H1 (cell line): ENCODE results near the gene EVX2. TPM values are rescaled to one million over a fixed set of nuclear protein-coding genes. Genes with fewer than 3 reads are reported as not detected.
A peak's percentile ranks its signal among the peaks of the same experiment; 100 is the strongest.

ENCODE experiments used
- CTCF ChIA-PET: fragments of 300-600 bp; sonication (Branson Sonifier 250); formaldehyde crosslinking; loops from one replicate; lab custom pipeline; 2021; ENCODE audit not compliant: partially characterized antibody; lab: Charles Lee
- POLR2A ChIA-PET: fragments of 300-600 bp; sonication (Branson Sonifier 250); formaldehyde crosslinking; loops from one replicate; lab custom pipeline; 2021; ENCODE audit warnings: inconsistent platforms; ENCODE audit not compliant: partially characterized antibody; lab: Charles Lee
- DNase-seq, 2 experiments: peaks; one replicate each; pipeline versions ENCODE4 v3.0.0 to v3.0.0-alpha.2; 2010 to 2022; ENCODE audit warnings: low spot score in 2 of 2, low read depth in 1 of 2, mixed read lengths in 1 of 2
- FAIRE-seq: peaks from 2 replicates; lab custom pipeline; 2011; peaks lifted over from hg19 to GRCh38; lab: Jason Lieb, UNC
- H2AFZ ChIP-seq: 2 replicates; pipeline ENCODE4 v1.8.1; 2012; ENCODE audit warnings: low read length, inconsistent platforms
- H2AK5ac ChIP-seq: 2 replicates; pipeline ENCODE4 v1.6.1; 2013; ENCODE audit warnings: low read depth, low read length
- H2BK120ac ChIP-seq: replicated peaks from 2 replicates; pipeline ENCODE3; 2013; ENCODE audit warnings: low read depth, low read length, inconsistent platforms
- H2BK12ac ChIP-seq: 2 replicates; pipeline ENCODE4 v1.6.1; 2013; ENCODE audit warnings: low read depth, low read length
- H2BK15ac ChIP-seq: 2 replicates; pipeline ENCODE4 v1.6.1; 2013; ENCODE audit warnings: low read length
- H2BK20ac ChIP-seq: 2 replicates; pipeline ENCODE4 v1.6.1; 2013; ENCODE audit warnings: low read length
- H2BK5ac ChIP-seq: 2 replicates; pipeline ENCODE4 v1.6.1; 2013; ENCODE audit warnings: low read depth, low read length
- H3K14ac ChIP-seq: 2 replicates; pipeline ENCODE4 v1.6.1; 2013; ENCODE audit warnings: inconsistent platforms; ENCODE audit not compliant: insufficient read length
- H3K18ac ChIP-seq: 2 replicates; pipeline ENCODE4 v1.6.1; 2013; ENCODE audit warnings: low read length; ENCODE audit errors: extremely low read depth
- H3K23ac ChIP-seq: 2 replicates; pipeline ENCODE4 v1.6.1; 2013; ENCODE audit warnings: inconsistent platforms; ENCODE audit not compliant: insufficient read length
- H3K23me2 ChIP-seq: 2 replicates; pipeline ENCODE4 v1.6.1; 2013; ENCODE audit warnings: low read depth, low read length
- H3K27ac ChIP-seq: 2 replicates; pipeline ENCODE4 v1.6.1; 2011; ENCODE audit warnings: low read depth, low read length, inconsistent platforms
- H3K27me3 ChIP-seq, 4 experiments: replicated peaks in 1 of 4; 1 replicate in 1 of 4; 2 replicates in 3 of 4; pipeline versions ENCODE4 v1.6.1 to v1.8.1; 2011 to 2013; ENCODE audit warnings: low read length in 3 of 4, mild to moderate bottlenecking in 3 of 4, inconsistent platforms in 2 of 4, mixed read lengths in 2 of 4, moderate library complexity in 1 of 4; ENCODE audit not compliant: control insufficient read depth in 3 of 4, insufficient read depth in 3 of 4; ENCODE audit errors: extremely low read depth in 1 of 4
- H3K36me3 ChIP-seq, 4 experiments: 2 replicates each; pipeline versions ENCODE4 v1.6.1 to v1.8.1; 2011 to 2013; ENCODE audit warnings: mild to moderate bottlenecking in 4 of 4, low read length in 3 of 4, moderate library complexity in 2 of 4, control low read depth in 1 of 4, inconsistent platforms in 1 of 4; ENCODE audit not compliant: insufficient read depth in 4 of 4, control insufficient read depth in 2 of 4
- H3K4ac ChIP-seq: replicated peaks from 2 replicates; pipeline ENCODE3; 2013; ENCODE audit warnings: low read length, low read depth, mixed read lengths, inconsistent platforms; ENCODE audit not compliant: insufficient read length
- H3K4me1 ChIP-seq, 4 experiments: replicated peaks in 1 of 4; 1 replicate in 1 of 4; 2 replicates in 3 of 4; pipeline versions ENCODE4 v1.6.1 to v1.8.1; 2011 to 2013; ENCODE audit warnings: low read length in 3 of 4, inconsistent platforms in 2 of 4, mixed read lengths in 1 of 4; ENCODE audit not compliant: insufficient read depth in 4 of 4, control insufficient read depth in 3 of 4
- H3K4me2 ChIP-seq, 2 experiments: 2 replicates each; pipeline versions ENCODE4 v1.6.1 to v1.8.1; 2011 to 2013; ENCODE audit warnings: low read depth in 2 of 2, low read length in 2 of 2, control low read depth in 1 of 2, inconsistent platforms in 1 of 2, mild to moderate bottlenecking in 1 of 2; ENCODE audit not compliant: insufficient read depth in 1 of 2
- H3K4me3 ChIP-seq, 4 experiments: fragments of 200-600, 300-600 bp in 1 of 4; sonication (generic), shearing (Covaris generic), sonication (Bioruptor Twin) in 1 of 4; 2 replicates each; pipeline versions ENCODE4 v1.5.1 to v1.8.1; 2011 to 2016; ENCODE audit warnings: low read length in 4 of 4, low read depth in 3 of 4, control low read depth in 2 of 4, inconsistent platforms in 2 of 4, mild to moderate bottlenecking in 2 of 4, mixed read lengths in 1 of 4, moderate library complexity in 1 of 4; ENCODE audit not compliant: insufficient read depth in 2 of 4; ENCODE audit errors: extremely low read depth in 1 of 4
- H3K56ac ChIP-seq: replicated peaks from 2 replicates; pipeline ENCODE3; 2013; ENCODE audit warnings: low read depth, mild to moderate bottlenecking, mixed read lengths, low read length, inconsistent platforms; ENCODE audit not compliant: insufficient read length
- H3K79me1 ChIP-seq: 2 replicates; pipeline ENCODE4 v1.6.1; 2013; ENCODE audit warnings: low read depth, low read length, control low read depth
- H3K79me2 ChIP-seq, 2 experiments: 2 replicates each; pipeline versions ENCODE4 v1.6.1 to v1.8.1; 2012 to 2013; ENCODE audit warnings: low read length in 2 of 2, mild to moderate bottlenecking in 2 of 2, inconsistent platforms in 1 of 2; ENCODE audit not compliant: insufficient read depth in 2 of 2, control insufficient read depth in 1 of 2
- H3K9ac ChIP-seq, 4 experiments: replicated peaks in 1 of 4; 1 replicate in 1 of 4; 2 replicates in 3 of 4; pipeline versions ENCODE4 v1.6.1 to v1.8.1; 2011 to 2013; ENCODE audit warnings: low read depth in 3 of 4, low read length in 3 of 4, control low read depth in 2 of 4, mild to moderate bottlenecking in 2 of 4, moderate library complexity in 2 of 4, inconsistent platforms in 1 of 4; ENCODE audit errors: extremely low read depth in 1 of 4
- H3K9me3 ChIP-seq, 2 experiments: 2 replicates each; pipeline versions ENCODE4 v1.6.1 to v1.8.1; 2012 to 2013; ENCODE audit warnings: mild to moderate bottlenecking in 2 of 2, moderate library complexity in 2 of 2, control low read depth in 1 of 2, inconsistent platforms in 1 of 2, low read depth in 1 of 2, low read length in 1 of 2, mixed read lengths in 1 of 2; ENCODE audit not compliant: insufficient read depth in 2 of 2
- H4K20me1 ChIP-seq, 2 experiments: replicated peaks in 1 of 2; 2 replicates each; pipeline versions ENCODE3 to v1.8.1; 2011 to 2013; ENCODE audit warnings: inconsistent platforms in 2 of 2, low read length in 2 of 2, mild to moderate bottlenecking in 1 of 2; ENCODE audit not compliant: insufficient read depth in 2 of 2, control insufficient read depth in 1 of 2
- H4K5ac ChIP-seq: 2 replicates; pipeline ENCODE4 v1.6.1; 2013; ENCODE audit warnings: low read length, low read depth, mixed read lengths, inconsistent platforms; ENCODE audit not compliant: insufficient read length
- H4K8ac ChIP-seq: 2 replicates; pipeline ENCODE4 v1.8.0; 2013; ENCODE audit warnings: mild to moderate bottlenecking, moderate library complexity, low read length, inconsistent platforms; ENCODE audit not compliant: insufficient read depth; ENCODE audit errors: extremely low read depth
- H4K91ac ChIP-seq: replicated peaks from 2 replicates; pipeline ENCODE3; 2013; ENCODE audit warnings: low read length, mixed read lengths, inconsistent platforms; ENCODE audit not compliant: insufficient read length
- ASH2L ChIP-seq: fragments of 200-600, 300-600 bp; sonication (generic); IDR thresholded peaks from one replicate; pipeline ENCODE4 v1.7.1; 2017; ENCODE audit warnings: low read length
- BRCA1 ChIP-seq: IDR thresholded peaks from 2 replicates; pipeline ENCODE4 v1.6.1; 2012; ENCODE audit warnings: low read depth, low read length, improper control_type of control experiment
- CBX8 ChIP-seq: fragments of 300-800, 300-1000 bp; sonication (generic); IDR thresholded peaks from 2 replicates; pipeline ENCODE4 v1.7.1; 2016; ENCODE audit warnings: low read depth, low read length, borderline replicate concordance
- E2F6 ChIP-seq: IDR thresholded peaks from 2 replicates; pipeline ENCODE4 v1.6.1; 2012; ENCODE audit warnings: inconsistent platforms
- SIRT6 ChIP-seq: IDR thresholded peaks from one replicate; pipeline ENCODE4 v1.7.1; 2012; ENCODE audit warnings: low read length, inconsistent platforms
- SP2 ChIP-seq: IDR thresholded peaks from 2 replicates; pipeline ENCODE4 v1.6.1; 2012; ENCODE audit warnings: mild to moderate bottlenecking, low read length, inconsistent platforms
- SRF ChIP-seq: IDR thresholded peaks from 2 replicates; pipeline ENCODE4 v1.6.1; 2011; ENCODE audit warnings: mild to moderate bottlenecking, low read depth, low read length, moderate library complexity
- SUZ12 ChIP-seq: fragments of 200-600 bp; sonication (generic); IDR thresholded peaks from 2 replicates; pipeline ENCODE4 v1.6.1; 2012; ENCODE audit warnings: mild to moderate bottlenecking, inconsistent platforms, low read length, moderate library complexity, mixed read lengths
- polyA plus RNA-seq, 7 experiments: library from polyadenylated mRNA; depleted of rRNA in 3 of 7; stranded (reverse) in 5 of 7; unstranded in 2 of 7; fragments of >200 nt in 5 of 7; fragments of 200-250 nt in 2 of 7; gene quantifications; 1 replicate in 5 of 7; 2 replicates in 1 of 7; 4 replicates in 1 of 7; pipeline versions ENCODE4 v1.2.1 to v1.2.3, GENCODE V29; 2011 to 2013; ENCODE audit warnings: missing spikeins in 2 of 7, mixed read lengths in 2 of 7
- total RNA-seq: library from RNA; stranded (reverse); fragmentation: NEBNext Ultra II Directional; extraction: Animal tissue kit (Norgen Biotek cat#: 25700); gene quantifications from 2 replicates; pipeline ENCODE4 v1.2.1, GENCODE V29; 2021

The EVX2 gene
- total and polyA plus RNA-seq, 2 of the 8 experiments (the other 6 are each of a cell fraction or from before 2014, with no cell fraction given), result not detected

DNA sequence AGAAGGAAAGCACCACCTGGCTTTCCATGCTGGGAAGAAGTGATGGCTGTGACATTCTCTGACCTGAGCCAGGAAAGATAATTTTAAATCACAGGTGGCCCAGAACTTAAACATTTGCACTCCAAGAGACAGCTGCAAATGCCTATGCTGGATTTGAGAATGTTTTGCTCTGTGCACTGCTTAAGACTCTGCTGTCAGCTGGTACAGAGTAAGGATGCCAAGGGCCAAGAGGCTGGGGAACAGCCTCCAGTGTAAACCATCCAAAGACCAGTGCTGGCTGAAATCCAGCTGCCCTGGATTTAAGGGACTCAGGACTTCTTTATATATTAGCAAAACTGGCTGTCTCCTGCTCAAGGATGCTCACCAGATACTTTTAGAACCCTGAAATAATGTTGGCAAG is 49.6 kb upstream of the EVX2 start:
- Histone ChIP-seq H3K27me3 (peaks cover 93 to 100% (median 98%) of the 10 kb centered on the region in 4 experiments), H4K8ac (no peak overlapping the region)

More for the DNA sequence above, 49.6 kb upstream of the EVX2 start:
- Histone ChIP-seq H3K4me1 (peaks cover 0 to 12% (median 4%) of the 10 kb centered on the region in 4 experiments), H2BK5ac (no peak overlapping the region), H2AFZ (no peak overlapping the region), H2BK20ac (no peak overlapping the region), H3K23ac (no peak overlapping the region), H3K14ac (no peak overlapping the region), H4K5ac (no peak overlapping the region), H3K56ac (no peak overlapping the region), H3K4ac (no peak overlapping the region), H3K23me2 (peaks cover 3% of the 10 kb centered on the region; the same call in 1 of the 2 replicates), H4K91ac (no peak overlapping the region), H2BK15ac (no peak overlapping the region), H3K9ac (no peak overlapping the region), H3K9me3 (no peaks in the 10 kb centered on the region), H3K18ac (peak overlapping the region; percentile 32; the same call in 1 of the 2 replicates), H3K4me2 (no peak overlapping the region), H3K79me2 (no peaks in the 10 kb centered on the region), H3K27ac (no peak overlapping the region), H2BK120ac (no peak overlapping the region), H3K4me3 (no peak overlapping the region), H2BK12ac (no peak overlapping the region), H2AK5ac (no peak overlapping the region; the same call in 1 of the 2 replicates), H3K79me1 (no peaks in the 10 kb centered on the region), H3K36me3 (peaks cover 0 to 19% (median 0%) of the 10 kb centered on the region in 4 experiments; a peak in 1 of 8 replicates), H4K20me1 (peaks cover 7 to 29% of the 10 kb centered on the region in 2 experiments)
- DNase-seq (peak in 1 of 2 experiments; percentile 29), FAIRE-seq (no peak)
- no peak for TF ChIP-seq ASH2L
- TF ChIP-seq SP2, result no peak
- peak; percentile 65; the same call in 1 of the 2 replicates for TF ChIP-seq CBX8
- TF ChIP-seq SRF, result no peak
- TF ChIP-seq SUZ12, result peak; percentile 12; the same call in 1 of the 2 replicates
- TF ChIP-seq BRCA1, result no peak
- no peak for TF ChIP-seq SIRT6
- TF ChIP-seq E2F6, result no peak
- POLR2A ChIA-PET, result no interaction called here
- CTCF ChIA-PET, result interaction anchor here (0.7 to 4.5 kb wide), 13 partner anchors 8 to 519 kb away, joined by 3 to 30 read pairs (median 5); partner anchors contain the start of genes HOXD4 and MTX2
